GM18909 (cell line): ENCODE data around the gene PIP4K2B.
"Not testable (repeated sequence)": the region's sequence is repeated elsewhere in the genome, so short reads cannot be mapped to it uniquely, and the experiment has no call there.

Source experiments
- ATAC-seq: cut with Tn5 transposase; IDR thresholded peaks from one replicate; pipeline ENCODE4 v1.9.1; 2021; ENCODE audit warnings: mild to moderate bottlenecking; ENCODE audit not compliant: unreplicated experiment, poor library complexity

PIP4K2B gene

DNA sequence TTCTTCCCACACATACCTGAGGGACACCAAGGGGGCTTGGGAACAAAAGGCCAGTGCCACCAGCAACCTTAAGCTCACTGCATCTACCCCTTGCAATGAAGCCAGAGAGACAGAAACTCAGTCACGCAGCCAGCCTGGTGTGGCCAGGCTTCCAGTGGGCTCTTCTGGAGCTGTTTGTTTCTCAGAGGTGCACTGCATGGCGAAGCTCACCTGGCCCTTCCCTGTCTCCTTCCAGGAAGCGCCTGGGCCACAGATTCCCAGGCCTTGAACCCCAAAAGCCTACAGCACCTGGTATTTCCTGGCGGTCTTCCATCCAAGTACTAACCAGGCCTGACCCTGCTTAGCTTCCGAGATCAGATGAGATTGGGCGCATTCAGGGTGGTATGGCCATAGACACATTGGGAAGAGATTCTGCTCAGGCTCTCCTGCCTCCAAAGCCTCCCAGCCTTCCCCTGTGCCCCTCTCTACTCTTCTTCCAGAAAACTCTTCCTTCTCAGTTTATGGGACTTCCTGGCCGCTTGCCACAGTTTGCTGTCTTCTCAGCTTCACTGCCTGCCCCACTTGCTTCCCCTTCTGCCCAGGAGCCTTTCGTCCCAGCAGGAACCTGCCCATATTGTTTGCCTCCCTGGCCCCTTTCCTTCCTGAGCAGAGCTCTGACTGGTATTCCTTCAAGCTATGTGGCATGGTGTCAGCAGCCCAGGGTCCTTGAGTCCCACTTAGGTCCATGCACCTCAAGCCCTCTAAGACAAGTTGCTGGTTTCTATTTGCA, 67.6 kb downstream of the PIP4K2B start:
- ATAC-seq: no peak

DNA sequence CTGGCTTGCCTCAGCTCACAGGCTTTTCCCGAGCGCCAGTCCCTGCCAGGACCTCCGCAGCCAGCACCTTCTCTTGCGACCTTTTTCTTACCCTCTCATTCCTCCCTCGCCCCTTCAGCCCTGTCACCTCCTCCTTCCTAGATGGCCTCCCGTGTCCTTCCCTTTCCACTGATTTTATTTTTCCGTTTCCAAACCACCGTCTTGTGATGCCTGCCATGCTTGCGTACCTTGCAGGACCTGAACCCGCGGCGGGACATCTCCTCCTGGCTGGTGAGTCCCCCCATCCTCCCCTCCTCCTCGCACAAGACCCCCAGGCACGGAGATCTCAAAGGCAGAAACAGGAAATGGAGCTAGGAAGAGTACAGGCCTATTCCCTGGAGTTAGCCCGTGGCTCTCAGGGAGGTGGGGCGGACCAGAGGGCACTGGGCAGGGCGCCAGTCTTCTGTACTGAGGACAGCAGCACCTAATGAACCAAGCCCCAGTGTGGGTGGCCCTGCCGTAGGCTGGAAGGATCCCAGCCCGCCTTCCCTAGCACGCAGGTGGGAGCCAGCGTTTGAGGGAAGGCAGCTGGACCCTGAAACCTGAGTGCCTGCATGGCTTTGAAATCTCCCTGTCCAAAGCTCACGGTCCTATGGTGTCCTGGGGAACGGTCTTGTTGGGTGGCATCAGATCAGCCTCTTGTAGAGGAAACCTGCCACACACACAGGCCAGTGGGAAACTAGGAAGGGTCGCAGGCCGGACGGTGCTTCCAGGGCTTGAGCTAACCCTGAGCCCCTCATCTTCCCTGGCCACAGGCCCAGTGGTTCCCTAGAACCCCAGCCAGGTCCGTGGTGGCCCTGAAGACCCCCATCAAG, 68.6 kb downstream of the PIP4K2B start:
- ATAC-seq: no peak

DNA sequence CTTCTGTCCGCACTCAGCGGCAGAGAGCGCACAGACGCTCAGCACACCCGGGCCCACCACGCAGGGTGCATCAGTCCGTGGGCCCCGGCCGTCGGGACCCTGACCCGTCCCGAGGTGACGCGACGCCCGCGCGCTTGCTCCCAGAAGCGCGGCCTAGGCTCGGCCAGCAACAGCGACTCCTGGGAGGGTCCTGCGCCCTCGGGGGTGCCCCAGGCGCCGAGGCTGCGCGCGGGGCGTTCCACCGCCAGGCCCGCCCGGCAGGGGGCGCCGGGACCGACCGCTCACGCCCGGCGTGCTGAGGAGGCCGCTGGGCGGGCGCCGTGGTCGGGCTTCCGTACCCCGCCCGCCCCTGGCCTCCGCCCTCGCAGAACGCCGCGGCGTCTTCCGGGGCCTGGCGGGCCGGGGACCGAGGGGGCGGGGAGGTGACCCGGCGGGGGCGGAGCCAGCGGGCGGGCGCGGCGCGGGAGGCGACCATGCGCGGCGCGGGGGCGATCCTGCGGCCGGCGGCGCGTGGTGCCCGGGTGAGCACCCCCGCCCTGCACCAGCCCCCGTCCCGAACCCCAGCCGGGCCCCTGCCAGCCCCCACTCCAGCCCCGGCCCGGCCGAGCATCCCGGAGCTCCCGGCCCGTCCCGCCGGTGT, 69.3 kb downstream of the PIP4K2B start, which contains the start of gene CISD3:
Gene CISD3, plus strand, starts transcription at position 456 of the 640 bp plus-strand sequence. Its CDS starts 18 bp downstream, at position 474.
- ATAC-seq: peak; percentile 82

DNA sequence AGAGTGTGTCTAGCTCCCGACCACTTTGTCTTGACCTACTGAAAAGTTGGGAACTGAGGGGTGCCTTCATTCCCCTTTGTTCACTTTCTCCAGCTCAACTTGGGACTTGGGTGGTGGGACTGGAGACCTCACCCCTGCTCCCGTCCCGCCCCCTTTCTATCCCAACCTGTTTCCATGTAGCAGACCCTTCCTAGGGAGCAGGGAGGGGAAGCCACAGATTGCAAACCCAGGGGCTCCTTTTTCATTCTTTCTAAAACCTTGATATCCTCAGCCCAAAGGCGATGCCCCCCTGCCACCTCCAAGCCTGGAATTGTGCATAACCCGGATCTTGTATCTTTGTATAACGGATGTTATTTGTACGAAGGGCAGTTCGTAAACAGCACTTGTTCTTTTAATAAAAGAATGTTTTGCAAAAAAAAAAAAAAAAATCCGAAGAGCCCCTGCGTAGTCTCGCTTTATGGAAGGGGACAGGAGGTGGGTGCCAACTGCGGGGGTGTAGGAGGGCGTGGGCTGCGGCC, 69.9 kb downstream of the PIP4K2B start:
- ATAC-seq: no peak

DNA sequence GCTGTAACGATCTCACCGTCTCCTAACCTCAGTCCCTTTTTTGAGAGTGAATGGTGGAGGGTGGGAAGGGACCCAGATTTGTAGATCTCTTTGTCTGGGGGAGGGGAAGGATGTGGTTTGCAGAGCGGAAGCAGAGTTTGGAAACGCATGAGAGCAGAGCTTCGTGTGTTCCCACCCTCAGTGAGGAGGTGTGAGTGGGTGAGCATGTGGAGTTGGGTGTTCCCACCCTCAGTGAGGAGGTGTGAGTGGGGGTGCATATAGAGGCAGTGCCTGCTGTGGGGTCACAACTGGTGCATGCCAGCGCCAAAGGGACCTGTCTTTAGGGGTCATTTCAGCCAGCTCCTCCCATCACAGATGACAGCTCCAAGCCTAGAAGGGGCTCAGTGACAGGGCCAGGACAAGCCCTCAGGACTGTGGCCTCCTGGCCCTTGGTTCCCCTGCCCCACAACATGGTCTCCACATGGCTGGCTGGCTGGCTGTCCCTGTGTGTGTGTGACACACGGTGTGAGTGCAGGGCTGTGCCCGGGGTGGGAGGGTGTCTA, 71.0 kb downstream of the PIP4K2B start:
- no peak for ATAC-seq

DNA sequence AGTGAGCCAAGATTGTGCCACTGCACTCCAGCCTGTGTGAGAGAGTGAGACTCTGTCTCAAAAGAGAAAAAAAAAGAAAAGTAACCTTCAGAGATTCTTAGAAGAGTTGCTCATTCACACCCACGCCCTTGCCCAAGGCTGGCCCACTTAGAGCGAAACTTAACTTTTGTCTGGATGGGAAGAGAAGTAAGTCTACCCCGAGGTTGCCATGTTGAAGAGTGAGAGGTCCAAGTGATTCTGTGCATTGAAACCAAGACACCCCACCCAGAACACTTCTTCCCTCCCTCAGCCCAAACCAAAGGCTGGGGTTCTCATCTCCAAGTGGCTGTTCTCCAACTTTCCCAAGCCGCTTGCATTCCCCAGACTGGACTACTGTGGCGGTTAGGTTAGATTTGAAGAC, 71.6 kb downstream of the PIP4K2B start:
- no peak for ATAC-seq

DNA sequence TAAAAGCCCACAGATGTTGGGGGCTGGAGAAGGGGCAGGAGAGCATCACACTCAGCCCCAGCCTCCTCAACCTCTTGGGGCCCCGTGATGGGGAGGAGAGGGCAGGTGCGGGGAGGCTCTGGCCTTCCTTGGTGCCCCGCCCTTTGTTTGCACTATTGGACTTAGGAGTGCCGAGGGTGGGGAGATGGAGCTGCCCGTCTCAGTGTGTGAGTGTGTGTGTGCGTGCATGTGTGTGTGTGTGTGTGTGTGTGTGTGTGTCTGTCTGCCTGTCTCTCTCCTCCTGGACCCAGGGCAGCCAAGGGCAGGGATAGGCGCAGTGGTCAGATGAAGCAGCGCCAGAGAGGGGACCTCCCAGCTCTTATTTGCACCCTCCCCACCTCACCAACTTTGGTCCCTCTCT, 73.2 kb downstream of the PIP4K2B start:
- ATAC-seq: not testable (repeated sequence)

DNA sequence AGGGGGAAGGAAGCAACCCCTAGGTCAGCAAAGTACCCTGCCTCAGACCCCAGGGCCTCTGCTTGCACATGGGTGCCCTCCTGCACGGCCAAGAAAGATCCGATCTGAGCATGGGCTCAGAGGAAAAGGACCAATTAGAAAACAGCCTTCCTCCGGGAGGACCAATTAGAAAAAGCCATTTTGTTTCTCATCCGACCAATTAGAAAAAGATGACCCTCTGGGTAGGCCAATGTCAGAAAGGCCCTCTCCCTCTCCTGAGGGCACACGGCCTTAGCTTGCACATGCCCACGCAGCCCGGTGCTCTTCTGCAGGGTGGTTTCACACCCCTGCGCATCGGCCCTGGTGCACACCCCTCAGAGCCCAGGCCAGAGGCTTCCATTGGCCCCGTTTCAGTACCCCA, 74.3 kb downstream of the PIP4K2B start:
- no peak for ATAC-seq

DNA sequence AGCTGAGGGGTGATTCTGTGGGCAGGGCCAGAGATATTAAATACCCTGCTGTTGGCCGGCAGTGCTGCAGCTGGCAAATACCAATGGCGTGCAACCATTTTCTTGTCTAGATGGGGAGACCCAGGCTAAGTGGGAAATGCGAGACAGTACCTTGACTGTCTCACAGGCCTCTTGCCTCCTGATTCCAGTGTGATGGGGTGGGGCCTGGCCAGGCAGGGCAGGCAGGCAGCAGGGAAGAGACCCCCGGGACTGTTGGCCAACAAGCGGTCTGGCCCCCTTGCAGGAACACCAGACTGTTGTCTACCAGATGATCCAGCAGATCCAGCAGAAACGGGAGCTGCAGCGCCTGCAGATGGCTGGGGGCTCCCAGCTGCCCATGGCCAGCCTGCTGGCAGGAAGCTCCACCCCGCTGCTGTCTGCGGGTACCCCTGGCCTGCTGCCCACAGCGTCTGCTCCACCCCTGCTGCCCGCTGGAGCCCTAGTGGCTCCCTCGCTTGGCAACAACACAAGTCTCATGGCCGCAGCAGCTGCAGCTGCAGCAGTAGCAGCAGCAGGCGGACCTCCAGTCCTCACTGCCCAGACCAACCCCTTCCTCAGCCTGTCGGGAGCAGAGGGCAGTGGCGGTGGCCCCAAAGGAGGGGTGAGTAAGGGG, 74.9 kb downstream of the PIP4K2B start:
- ATAC-seq: no peak

DNA sequence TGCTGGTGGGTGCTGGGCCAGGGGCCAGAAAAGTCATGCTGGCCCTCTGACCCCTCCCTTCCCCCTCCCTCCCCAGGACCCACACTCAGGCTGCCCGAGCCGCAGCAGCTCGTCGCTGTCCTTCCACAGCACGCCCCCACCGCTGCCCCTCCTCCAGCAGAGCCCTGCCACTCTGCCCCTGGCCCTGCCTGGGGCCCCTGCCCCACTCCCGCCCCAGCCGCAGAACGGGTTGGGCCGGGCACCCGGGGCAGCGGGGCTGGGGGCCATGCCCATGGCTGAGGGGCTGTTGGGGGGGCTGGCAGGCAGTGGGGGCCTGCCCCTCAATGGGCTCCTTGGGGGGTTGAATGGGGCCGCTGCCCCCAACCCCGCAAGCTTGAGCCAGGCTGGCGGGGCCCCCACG, 77.6 kb downstream of the PIP4K2B start:
- ATAC-seq: no peak

DNA sequence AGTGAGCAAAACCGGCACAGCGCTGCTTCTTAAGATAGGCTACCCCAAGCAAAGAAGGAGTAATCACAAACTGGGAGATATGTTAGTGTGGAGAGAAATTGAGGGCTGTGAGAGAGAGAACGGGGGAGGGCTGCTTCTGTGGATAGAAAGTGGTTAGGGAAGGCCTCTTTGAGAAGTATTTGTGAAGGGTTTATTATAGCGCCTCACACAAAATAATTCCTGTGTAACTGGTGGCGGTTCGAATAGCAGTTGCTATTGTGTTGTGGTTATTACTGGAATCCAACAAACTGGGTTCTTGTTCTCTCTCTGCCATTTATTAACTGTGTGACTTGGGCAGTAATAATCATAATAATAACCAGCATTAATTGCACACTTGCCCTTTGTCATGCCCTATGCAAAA, 78.4 kb downstream of the PIP4K2B start:
- no peak for ATAC-seq

DNA sequence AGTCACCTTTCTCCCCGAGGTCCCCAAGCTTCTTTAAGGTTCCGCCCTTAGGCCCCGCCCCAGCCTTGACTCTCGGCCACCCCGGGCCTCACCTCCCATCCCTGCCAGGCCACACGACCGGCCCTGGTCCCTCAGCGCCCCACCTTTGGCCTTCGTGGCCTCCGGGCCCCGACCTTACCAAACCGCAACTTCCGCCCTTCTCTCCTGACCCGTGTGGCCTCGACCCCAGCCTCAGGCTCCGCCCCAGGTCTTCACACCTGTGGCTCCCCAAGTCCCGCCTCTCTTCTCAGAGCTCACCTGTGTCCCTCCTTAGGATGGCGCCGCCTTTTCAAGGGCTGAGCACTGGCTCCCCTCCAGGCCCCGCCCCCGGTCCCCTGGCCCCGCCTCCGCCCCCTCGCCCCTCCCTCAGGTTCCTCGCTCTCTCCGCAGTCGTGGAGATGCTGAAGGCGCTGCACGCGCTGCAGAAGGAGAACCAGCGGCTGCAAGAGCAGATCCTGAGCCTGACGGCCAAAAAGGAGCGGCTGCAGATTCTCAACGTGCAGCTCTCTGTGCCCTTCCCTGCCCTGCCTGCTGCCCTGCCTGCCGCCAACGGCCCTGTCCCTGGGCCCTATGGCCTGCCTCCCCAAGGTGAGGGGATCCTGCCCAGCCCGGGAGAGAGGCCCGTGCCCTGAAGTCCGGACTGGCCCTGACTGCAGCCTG, 79.3 kb downstream of the PIP4K2B start:
- ATAC-seq: no peak

DNA sequence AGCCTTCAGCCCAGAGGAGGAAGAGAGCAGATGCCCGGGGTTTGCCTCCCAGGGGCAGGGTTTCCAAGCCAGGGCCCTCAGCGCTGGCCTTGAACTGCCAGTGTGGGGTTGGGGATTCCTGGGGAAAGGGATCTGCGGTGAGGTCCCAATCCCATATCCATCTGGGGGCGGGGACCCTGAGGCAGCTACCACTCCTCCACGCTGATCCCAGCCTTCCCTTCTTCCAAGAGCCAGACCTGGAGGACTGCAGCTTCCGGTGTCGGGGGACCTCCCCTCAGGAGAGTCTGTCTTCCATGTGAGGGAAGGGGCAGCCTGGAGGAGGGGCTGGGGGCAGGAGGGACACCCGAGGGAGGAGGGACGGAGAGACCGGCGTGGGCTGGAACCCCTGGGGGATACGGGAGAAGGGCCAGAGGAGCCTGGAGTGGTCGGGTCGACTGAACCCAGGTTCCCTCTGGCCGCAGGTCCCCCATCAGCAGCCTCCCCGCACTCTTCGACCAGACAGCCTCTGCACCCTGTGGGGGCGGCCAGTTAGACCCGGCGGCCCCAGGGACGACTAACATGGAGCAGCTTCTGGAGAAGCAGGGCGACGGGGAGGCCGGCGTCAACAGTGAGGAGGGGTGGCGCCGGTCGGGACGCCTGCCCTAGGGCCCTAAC, 79.9 kb downstream of the PIP4K2B start:
- no peak for ATAC-seq

DNA sequence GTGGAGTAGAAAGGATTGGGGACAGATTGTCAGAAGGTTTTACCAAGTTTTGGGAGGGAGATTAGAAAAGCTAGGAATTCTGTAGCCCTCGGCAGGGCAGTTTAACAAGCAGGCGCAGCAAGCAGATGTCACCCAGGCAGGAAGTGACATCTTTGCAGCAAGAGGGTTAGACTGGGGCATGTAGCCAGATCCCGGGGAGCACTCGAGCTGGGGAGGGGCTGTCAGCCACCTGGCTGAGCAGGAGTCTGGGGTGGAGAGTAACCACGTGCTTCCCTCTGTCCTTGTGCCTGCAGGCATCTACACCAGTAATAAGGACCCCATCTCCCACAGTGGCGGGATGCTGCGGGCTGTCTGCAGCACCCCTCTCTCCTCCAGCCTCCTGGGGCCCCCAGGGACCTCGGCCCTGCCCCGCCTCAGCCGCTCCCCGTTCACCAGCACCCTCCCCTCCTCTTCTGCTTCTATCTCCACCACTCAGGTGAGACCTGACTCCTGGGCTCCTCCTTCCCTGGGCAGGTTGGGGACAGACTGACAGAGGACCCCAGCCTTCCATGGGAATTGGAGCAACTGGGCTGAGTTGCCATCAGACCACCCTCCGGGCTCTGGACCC, 82.1 kb downstream of the PIP4K2B start:
- no peak for ATAC-seq

DNA sequence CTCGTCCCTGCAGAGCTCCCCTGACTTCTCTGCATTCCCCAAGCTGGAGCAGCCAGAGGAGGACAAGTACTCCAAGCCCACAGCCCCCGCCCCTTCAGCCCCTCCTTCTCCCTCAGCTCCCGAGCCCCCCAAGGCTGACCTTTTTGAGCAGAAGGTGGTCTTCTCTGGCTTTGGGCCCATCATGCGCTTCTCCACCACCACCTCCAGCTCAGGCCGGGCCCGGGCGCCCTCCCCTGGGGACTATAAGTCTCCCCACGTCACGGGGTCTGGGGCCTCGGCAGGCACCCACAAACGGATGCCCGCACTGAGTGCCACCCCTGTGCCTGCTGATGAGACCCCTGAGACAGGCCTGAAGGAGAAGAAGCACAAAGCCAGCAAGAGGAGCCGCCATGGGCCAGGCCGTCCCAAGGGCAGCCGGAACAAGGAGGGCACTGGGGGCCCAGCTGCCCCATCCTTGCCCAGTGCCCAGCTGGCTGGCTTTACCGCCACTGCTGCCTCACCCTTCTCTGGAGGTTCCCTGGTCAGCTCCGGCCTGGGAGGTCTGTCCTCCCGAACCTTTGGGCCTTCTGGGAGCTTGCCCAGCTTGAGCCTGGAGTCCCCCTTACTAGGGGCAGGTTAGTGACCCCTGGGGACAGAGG, 82.9 kb downstream of the PIP4K2B start:
- no peak for ATAC-seq
